Stomach (tissue), 9 donors: ENCODE results near the gene HNF4A. TPM values are rescaled to one million over a fixed set of nuclear protein-coding genes. Genes with fewer than 3 reads are reported as not detected.

Experiments used
- DNase-seq, 2 donors: peaks; one replicate each; pipeline versions ENCODE4 v3.0.0 to v3.0.0-alpha.2; 2013 to 2019
- H3K27ac ChIP-seq, 5 donors: fragments of 200-600 bp in 4 of 5; sonication (generic) in 4 of 5; one replicate each; pipeline ENCODE4 v1.5.1; 2013 to 2019; ENCODE audit warnings: mild to moderate bottlenecking in 1 of 5, moderate library complexity in 1 of 5
- H3K27me3 ChIP-seq, 3 donors: fragments of 200-600 bp; sonication (generic); one replicate each; pipeline ENCODE4 v1.5.1; 2017 to 2019; ENCODE audit warnings: mixed run types in 1 of 3
- H3K36me3 ChIP-seq, 4 donors: fragments of 200-600 bp; sonication (generic); 1 replicate in 3 of 4; 2 replicates in 1 of 4; pipeline ENCODE4 v1.5.1; 2016 to 2019
- H3K4me1 ChIP-seq, 4 donors: fragments of 200-600 bp; sonication (generic); one replicate each; pipeline ENCODE4 v1.5.1; 2016 to 2019
- H3K4me3 ChIP-seq, 4 donors: fragments of 200-600 bp; sonication (generic) in 3 of 4; one replicate each; pipeline ENCODE4 v1.5.1; 2016 to 2019; ENCODE audit warnings: mild to moderate bottlenecking in 1 of 4
- H3K9me3 ChIP-seq, 4 donors: fragments of 200-600 bp; sonication (generic); one replicate each; pipeline ENCODE4 v1.5.1; 2016 to 2019
- CTCF ChIP-seq, 7 experiments: fragments of 450-650 bp in 4 of 7; fragments of 200-600 bp in 3 of 7; sonication (generic) in 3 of 7; IDR thresholded peaks; one replicate each; pipeline ENCODE4 v1.5.1; 2016 to 2019; ENCODE audit warnings: antibody characterized with exemption in 7 of 7, control low read depth in 2 of 7, mild to moderate bottlenecking in 1 of 7
- EP300 ChIP-seq: sonication (generic); formaldehyde crosslinking; IDR thresholded peaks from one replicate; pipeline ENCODE4 v1.6.1; 2017; ENCODE audit warnings: antibody characterized with exemption
- POLR2A ChIP-seq, 4 donors: fragments of 450-650 bp; IDR thresholded peaks; one replicate each; pipeline ENCODE4 v1.6.1; 2016; ENCODE audit warnings: antibody characterized with exemption in 4 of 4, control low read depth in 2 of 4, mild to moderate bottlenecking in 1 of 4, moderate library complexity in 1 of 4
- POLR2AphosphoS5 ChIP-seq, 3 donors: sonication (generic); formaldehyde crosslinking; IDR thresholded peaks; one replicate each; pipeline ENCODE4 v1.6.1; 2016; ENCODE audit warnings: antibody characterized with exemption in 3 of 3
- WGBS, 5 donors: extraction: QIAGEN DNeasy Blood & Tissue Kit in 3 of 5; methylation state at CpG; one replicate each; pipeline versions ENCODE4 v1.1.5 to v1.1.7; 2013 to 2018; 5-methylcytosine and 5-hydroxymethylcytosine counted together
- intact Hi-C: fragments of 100-400 bp; cut with DNase I; formaldehyde crosslinking; loops from one replicate; pipeline ENCODE4 v1.15.1; 2023; ENCODE audit warnings: low total_unique reads
- polyA plus RNA-seq, 3 donors: library from polyadenylated mRNA; stranded (reverse); fragments of 200-250 nt; gene quantifications; one replicate each; pipeline ENCODE4 v1.2.3, GENCODE V29; 2013
- total RNA-seq, 5 donors: library from RNA; depleted of rRNA; stranded (reverse); fragments of >200 nt; gene quantifications; one replicate each; pipeline versions ENCODE4 v1.1.0 to v1.2.3, GENCODE V29; 2014 to 2016
- donor health status: healthy with polysubstance abuse.
- donor health status: Bipolar disorder and iron deficiency.
- donor health status: healthy.

Gene HNF4A
- total and polyA plus RNA-seq, 8 donors: 1.3 to 64.8 (median 23.5) TPM

GRCh38 chr20:44450281-44450889 is 94.9 kb downstream of the HNF4A start:
- TF ChIP-seq POLR2A (IDR thresholded peaks at IDR 0.05): no peak
- TF ChIP-seq CTCF (IDR thresholded peaks at IDR 0.05): no peak
- no peak for TF ChIP-seq EP300
- no peak for TF ChIP-seq POLR2AphosphoS5 (IDR thresholded peaks at IDR 0.05)
- no peaks in the 10 kb centered on the region for H3K27me3 ChIP-seq
- H3K36me3 ChIP-seq: no peaks in the 10 kb centered on the region
- peaks cover 0 to 9% (median 4%) of the 10 kb centered on the region in 4 donors for H3K4me1 ChIP-seq
- no peaks in the 10 kb centered on the region for H3K9me3 ChIP-seq
- intact Hi-C loops: no loop called here
- H3K4me3 ChIP-seq: no peak overlapping the region
- DNase-seq: no peak
- WGBS, 5 donors: 40 to 50% (median 46%) methylated on average over 3 of the region's 3 CpGs
- no peak overlapping the region for H3K27ac ChIP-seq

DNA sequence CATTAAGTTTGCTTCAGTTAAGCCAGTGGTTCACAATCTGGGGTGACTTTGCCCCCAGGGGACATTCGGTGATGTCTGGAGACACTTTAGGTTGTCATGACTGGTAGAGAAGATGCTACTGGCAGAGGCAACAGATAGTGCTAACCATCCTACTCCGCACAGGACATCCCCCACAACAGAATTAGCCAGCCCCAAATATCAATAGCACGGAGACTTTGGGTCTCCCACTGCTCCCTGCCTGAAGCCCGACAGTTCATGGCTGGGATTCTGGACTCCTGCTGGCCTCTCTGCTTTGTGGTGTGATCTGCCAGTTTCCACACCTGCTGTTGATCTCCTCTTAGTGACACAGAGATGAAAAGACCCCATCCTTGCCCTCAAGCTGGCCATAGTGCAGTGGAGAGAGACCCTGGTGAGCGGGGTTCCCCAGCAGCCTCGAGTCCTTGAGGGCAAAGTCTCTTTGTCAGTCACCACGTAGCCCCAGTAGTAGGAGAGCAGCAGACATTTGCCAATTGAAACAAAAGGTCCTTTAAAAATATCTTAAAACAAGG is 95.5 kb downstream of the HNF4A start:
- TF ChIP-seq EP300 (no peak), CTCF (IDR thresholded peaks at IDR 0.05) (no peak), POLR2A (IDR thresholded peaks at IDR 0.05) (no peak), POLR2AphosphoS5 (IDR thresholded peaks at IDR 0.05) (no peak)
- 70 to 79% (median 74%) methylated on average over 6 to 7 of the region's 7 CpGs for WGBS, 5 donors
- H3K36me3 ChIP-seq: no peaks in the 10 kb centered on the region
- no peak overlapping the region for H3K4me3 ChIP-seq
- no peak overlapping the region for H3K27ac ChIP-seq
- no peaks in the 10 kb centered on the region for H3K9me3 ChIP-seq
- H3K27me3 ChIP-seq: no peaks in the 10 kb centered on the region
- intact Hi-C loops: no loop called here
- peaks cover 0 to 9% (median 4%) of the 10 kb centered on the region in 4 donors for H3K4me1 ChIP-seq
- no peak for DNase-seq

DNA sequence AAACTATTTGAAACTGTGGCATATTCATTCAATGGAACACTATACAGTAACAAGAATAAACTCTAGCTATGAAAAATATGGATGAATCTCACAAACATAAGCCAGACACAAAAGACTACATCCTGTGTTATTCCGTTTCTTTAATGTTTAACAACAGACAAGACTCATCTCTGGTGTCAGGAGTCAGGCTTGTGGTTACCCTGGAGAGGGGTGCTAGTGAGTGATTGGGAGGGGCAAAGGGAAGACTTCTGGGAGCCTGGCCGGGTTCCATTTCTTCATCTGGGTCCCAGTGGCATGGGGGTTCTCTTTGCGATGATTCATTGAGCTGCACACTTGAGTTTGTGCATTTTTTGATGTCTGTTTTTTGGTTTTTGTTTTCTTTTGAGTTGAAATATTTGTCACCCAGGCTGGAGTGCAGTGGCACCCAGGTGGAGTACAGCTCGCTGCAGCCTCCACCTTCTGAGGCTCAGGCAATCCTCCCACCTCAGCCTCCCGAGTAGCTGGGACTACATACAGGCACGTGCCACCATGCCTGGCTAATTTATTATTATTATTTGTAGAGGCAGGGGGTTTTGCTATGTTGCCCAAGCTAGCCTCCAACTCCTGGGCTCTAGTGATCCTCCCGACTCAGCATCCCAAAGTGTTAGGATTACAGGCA is 98.9 kb downstream of the HNF4A start:
- H3K36me3 ChIP-seq: no peaks in the 10 kb centered on the region
- no peak overlapping the region for H3K27ac ChIP-seq
- H3K4me1 ChIP-seq: peaks cover 0 to 9% (median 4%) of the 10 kb centered on the region in 4 donors
- intact Hi-C loops: no loop called here
- WGBS, 5 donors: 81 to 92% (median 88%) methylated on average over 7 of the region's 7 CpGs
- TF ChIP-seq POLR2A (IDR thresholded peaks at IDR 0.05): no peak
- TF ChIP-seq CTCF (IDR thresholded peaks at IDR 0.05): no peak
- TF ChIP-seq EP300: no peak
- TF ChIP-seq POLR2AphosphoS5 (IDR thresholded peaks at IDR 0.05): no peak
- H3K9me3 ChIP-seq: no peaks in the 10 kb centered on the region
- no peak for DNase-seq
- H3K4me3 ChIP-seq: no peak overlapping the region
- H3K27me3 ChIP-seq: no peaks in the 10 kb centered on the region

DNA sequence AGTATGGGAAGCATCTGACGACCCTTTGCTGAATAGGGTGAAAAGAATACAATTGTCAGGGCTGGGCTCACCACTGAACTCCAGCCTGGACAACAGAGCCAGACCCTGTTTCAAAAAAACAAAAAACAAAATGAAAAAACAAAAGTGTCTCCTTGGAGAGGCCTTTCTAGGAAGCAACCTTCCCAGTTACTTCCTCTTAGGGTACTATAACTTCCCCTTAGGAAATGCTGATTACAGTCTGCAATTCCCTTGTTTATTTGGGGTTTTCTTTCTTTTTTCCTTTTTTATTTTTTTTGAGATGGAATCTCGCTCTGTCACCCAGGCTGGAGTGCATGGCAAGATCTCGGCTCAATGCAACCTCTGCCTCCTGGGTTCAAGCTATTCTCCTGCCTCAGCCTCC is 99.6 kb downstream of the HNF4A start:
- H3K27me3 ChIP-seq: no peaks in the 10 kb centered on the region
- H3K36me3 ChIP-seq: no peaks in the 10 kb centered on the region
- WGBS, 5 donors: 53 to 75% (median 67%) methylated on average over 3 of the region's 3 CpGs
- no peak overlapping the region for H3K4me3 ChIP-seq
- DNase-seq: no peak
- no peaks in the 10 kb centered on the region for H3K9me3 ChIP-seq
- peaks cover 0 to 5% (median 2%) of the 10 kb centered on the region in 4 donors for H3K4me1 ChIP-seq
- TF ChIP-seq POLR2A (IDR thresholded peaks at IDR 0.05): no peak
- TF ChIP-seq EP300: no peak
- no peak for TF ChIP-seq CTCF (IDR thresholded peaks at IDR 0.05)
- TF ChIP-seq POLR2AphosphoS5 (IDR thresholded peaks at IDR 0.05): no peak
- H3K27ac ChIP-seq: no peak overlapping the region
- intact Hi-C loops: no loop called here
